ENCODE results near the gene MAPK6.
"Not testable (repeated sequence)": the region's sequence is repeated elsewhere in the genome, so short reads cannot be mapped to it uniquely, and the experiment has no call there.

DNA sequence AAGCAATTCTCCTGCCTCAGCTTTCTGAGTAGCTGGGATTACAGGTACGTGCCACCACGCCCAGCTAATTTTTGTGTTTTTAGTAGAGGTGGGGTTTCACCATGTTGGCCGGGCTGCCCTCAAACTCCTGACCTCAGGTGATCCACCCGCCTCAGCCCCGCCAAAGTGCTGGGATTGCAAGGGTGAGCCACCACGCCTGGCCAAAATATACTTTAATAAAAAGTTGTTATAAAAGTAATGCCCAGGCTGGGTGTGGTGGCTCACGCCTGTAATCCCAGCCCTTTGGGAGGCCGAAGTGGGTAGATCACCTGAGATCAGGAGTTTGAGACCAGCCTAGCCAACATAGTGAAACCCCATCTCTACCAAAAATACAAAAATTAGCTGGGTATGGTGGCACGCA, 77.5 kb downstream of the MAPK6 start:
- TF ChIP-seq POLR2A, POLR2AphosphoS5 (IDR thresholded peaks at IDR 0.05): not testable (repeated sequence)
- TF ChIP-seq, protein P1, sequence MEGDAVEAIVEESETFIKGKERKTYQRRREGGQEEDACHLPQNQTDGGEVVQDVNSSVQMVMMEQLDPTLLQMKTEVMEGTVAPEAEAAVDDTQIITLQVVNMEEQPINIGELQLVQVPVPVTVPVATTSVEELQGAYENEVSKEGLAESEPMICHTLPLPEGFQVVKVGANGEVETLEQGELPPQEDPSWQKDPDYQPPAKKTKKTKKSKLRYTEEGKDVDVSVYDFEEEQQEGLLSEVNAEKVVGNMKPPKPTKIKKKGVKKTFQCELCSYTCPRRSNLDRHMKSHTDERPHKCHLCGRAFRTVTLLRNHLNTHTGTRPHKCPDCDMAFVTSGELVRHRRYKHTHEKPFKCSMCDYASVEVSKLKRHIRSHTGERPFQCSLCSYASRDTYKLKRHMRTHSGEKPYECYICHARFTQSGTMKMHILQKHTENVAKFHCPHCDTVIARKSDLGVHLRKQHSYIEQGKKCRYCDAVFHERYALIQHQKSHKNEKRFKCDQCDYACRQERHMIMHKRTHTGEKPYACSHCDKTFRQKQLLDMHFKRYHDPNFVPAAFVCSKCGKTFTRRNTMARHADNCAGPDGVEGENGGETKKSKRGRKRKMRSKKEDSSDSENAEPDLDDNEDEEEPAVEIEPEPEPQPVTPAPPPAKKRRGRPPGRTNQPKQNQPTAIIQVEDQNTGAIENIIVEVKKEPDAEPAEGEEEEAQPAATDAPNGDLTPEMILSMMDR (IDR thresholded peaks at IDR 0.05): not testable (repeated sequence)
